DMS 273 treated with DMSO at 0.1 percent for 48 hours (cell line): ENCODE results near the gene TMC1.
"Not testable (repeated sequence)": the region's sequence is repeated elsewhere in the genome, so short reads cannot be mapped to it uniquely, and the experiment has no call there.

Experiments used
- DNase-seq: peaks from one replicate; lab custom pipeline; 2025; lab: John Stamatoyannopoulos, UW

TMC1 gene

DNA sequence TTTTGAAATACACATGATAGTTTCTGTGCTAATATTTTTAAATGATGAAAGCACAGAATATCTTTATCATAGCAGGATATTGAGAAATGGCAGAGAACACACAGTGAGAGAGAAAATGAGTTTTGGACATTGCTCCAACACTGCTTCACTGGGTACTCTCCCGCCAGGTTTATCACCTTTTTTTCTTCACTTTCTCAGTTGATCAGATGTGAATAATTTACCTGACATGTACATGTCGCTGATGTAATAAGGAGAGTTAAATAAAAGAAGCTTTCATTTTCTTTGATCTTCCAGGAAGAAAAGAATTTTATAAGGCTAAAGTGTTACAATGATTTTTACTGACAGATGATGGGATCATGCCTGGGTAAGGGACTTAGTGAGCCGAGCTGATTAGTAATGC lies 297.0 kb downstream of the TMC1 start:
- no peak for DNase-seq

DNA sequence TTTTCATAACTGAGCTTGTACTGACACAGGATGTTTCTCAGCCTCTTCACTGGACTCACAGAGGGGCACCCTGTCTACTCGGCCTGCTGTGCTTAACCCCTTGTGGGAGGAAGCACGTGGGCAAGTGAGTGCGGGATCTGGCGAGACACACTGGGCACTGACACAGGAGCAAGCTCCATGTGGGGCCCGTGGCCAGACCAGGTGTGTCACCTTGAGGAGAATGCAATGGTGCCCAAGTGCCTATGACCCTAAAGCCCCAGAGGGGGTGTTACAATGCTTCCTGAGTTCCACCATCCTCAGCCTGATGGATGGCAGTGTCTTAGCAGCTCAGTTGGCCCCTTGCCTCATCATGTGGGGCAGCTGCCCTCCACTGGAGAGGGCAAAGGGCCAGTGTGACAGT lies 302.6 kb downstream of the TMC1 start:
- no peak for DNase-seq

DNA sequence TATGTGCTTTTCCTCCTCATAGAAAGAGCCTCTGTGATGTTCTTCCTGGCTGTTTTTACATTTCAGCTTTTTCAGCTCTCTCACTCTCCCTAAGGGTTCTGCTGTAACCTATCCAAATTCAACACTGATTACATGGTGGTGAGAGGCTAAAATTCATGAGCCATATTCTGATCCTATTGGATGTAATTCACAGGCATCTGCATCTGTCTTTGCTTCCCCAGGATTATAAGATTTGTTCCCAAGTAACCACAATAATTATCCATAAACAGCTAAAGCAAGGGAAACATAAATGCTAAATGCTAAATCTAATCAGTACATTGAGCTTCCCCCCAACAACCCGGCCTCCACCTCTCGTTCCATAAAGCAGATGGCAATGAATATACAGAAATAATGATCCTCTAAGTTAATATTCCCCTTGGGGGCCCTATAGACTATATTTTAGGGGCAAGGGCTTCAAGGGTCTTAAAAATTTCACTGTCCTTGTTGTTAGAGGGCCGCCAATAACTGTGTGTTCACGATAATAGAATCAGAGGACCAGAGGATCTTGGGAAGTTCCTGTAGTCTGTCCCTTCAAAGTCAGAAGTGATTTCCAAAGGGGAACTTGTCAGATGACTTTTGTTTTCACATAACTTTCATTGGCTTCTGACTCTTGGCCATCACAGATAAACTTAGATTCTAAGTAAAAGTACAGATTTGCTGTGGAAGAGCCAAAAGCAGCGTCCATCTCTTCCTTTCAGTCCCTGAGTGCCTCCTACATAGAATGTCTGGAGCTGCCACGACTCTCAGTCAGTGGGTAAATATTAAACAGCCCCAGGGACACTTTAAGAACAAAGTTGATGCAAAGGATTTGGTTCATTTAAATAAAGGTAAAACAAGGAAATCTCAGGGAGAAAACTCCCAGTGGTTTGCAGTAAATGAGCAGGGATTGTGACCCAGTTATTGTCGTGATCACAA lies 305.9 kb downstream of the TMC1 start:
- no peak for DNase-seq

DNA sequence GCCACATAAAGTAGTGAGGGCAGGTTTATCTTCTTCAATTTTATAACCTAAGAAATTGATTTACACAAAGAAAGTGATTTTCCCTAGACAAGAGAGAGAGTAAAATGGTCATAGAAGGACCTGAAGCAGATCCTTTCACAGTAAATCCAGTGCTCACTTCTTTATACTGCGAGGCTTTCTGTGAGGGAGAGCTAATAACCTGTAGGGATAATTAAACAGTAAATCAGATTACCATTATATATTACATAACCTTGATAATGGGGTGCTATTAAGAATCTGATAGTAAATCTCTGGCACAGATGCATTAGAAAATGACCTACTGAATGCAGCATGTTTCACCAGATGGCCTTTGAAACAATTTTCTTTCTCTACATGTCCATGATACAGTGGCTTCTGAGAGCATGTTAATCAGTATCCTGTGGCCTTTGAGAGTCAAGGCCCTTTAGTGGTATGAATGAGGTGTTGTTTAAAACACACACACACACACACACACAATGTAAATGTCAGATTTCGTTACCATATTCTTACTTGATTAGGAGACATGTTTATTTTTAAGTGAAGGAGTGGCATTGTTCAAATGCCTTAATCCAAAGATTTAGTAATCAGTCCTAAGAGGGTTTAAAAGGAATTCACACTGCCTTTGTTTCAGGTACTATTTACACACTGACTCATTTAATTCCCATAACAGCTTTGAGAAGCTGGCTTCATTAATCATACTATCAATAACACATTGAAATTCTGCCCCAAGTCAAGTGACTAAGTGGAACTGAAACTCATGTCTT lies 306.7 kb downstream of the TMC1 start:
- peak; percentile 2 for DNase-seq

DNA sequence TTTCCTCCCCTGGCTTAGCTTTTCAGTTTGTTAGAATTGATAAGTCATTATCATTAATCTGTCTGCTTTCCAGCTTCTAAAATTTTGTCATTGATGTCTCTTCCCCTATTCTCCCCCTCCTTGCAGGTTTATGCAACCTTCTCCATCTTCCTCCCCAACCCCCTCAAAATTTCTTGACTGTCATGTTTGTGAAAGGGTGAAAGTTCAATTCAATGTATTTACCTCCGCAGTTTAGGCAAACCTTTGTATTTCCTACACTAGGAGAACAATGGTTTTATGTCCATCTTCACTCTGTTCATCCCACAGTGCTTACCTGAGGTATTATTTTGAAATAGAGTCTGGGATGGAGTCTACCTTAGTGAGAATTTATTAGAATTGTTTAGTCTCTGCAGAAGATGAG lies 313.6 kb downstream of the TMC1 start:
- DNase-seq, result no peak

DNA sequence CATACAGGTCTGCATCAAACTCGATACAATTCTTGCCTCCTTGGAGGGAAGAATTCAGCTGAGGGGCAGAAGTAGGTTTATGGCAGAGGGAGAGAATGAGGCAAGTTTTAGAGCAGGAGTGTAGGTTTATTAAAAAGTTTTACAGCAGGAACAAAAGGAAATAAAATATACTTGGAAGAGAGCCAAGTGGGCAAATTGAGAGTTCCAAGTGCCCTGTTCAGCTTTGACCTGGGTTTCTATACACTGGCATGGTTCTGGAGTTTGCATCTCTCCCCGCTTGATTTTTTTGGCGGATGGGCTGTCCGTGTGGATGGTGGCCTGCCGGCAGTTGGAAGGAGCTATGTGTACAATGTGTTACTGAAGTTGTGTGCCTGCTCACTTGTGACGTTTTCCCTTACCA lies 315.4 kb downstream of the TMC1 start:
- DNase-seq, result no peak

DNA sequence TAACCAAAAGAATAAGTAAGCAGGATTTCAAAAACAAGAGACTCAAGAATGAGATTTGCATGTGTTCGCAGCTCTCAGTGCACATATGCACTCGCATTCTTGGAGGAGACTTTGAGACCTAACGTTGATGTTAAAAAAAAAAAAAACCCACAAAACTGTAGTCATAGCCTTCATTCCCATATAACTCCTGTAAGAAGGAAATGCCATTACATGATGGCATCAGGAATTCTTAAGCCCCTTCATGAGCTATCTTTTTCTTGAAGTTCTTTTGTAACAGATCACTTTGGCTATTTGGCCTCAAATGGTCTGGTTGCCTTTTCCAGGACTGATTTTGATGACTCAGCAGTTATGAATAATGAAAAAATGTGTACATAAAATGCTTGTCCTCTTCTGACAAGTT lies 317.7 kb downstream of the TMC1 start:
- DNase-seq, result no peak

DNA sequence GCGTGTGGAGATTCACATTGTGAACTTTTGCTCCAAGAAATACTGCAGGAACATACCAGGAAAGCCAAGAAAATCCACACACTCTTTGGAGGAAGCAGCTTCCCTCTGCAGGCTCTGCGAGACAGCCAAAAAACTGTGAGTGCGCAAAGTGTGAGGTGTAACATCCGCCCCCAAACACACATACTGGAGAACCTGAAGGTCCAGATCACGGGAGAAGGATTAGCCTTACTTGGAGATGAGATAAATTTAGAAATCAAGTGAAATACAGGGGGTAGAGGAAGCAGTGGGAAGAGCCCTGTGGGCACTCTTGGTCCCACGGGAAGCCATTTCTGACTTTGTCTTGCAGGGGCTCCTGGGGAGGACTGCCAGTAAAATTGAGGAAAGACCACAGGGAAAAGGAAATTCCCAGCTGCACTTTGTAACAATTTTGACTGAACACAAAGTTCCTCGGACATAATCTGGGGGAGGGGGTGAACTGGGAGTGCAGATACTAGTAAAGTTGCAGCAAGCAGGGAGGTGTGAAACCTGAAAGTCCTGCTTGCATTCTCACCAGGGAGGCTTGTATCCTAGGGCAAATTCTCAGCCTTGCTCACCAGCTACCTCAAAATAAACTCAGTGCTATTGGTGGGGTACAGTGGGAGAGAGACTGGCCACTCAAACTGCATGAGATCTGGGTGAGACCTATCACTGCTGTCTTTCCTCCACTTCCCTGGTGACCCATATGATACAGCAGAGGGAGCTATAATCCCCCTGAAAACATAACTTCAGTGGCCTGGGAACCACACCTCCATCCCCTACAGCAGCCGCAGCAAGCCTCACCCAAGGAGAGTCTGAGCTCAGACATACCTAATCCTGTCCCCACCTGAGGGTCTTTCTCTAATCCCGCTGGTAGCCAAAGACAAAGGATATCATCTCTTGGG lies 322.4 kb downstream of the TMC1 start:
- no peak for DNase-seq

DNA sequence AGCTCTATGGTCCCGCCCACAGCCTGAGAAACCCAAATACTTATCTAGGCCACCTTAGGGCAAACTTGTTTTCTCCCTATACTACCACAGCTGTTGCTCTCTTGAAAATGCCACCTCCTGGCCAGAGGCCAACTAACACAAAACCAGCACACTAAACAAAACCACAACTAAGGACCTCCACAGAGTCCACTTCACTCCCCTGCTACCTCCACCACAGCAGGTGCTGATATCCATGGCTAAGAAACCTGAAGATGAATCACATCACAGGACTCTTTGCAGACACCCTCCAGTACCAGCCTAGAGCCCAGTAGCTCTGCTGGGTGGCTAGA lies 323.0 kb downstream of the TMC1 start:
- no peak for DNase-seq

DNA sequence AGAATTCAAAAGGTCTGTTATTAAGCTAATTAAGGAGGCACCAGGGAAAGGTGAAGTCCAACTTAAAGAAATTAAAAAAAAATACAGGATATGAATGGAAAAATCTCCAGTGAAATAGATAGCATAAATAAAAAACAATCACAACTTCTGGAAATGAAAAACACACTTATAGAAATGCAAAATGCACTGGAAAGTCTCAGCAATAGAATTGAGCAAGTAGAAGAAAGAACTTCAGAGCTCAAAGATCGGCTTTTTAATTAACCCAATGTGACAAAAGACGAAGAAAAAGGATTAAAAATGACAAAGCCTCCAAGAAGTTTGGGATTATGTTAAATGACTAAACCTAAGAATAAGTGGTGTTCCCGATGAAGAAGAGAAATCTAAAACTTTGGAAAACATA lies 323.6 kb downstream of the TMC1 start:
- DNase-seq, result not testable (repeated sequence)

DNA sequence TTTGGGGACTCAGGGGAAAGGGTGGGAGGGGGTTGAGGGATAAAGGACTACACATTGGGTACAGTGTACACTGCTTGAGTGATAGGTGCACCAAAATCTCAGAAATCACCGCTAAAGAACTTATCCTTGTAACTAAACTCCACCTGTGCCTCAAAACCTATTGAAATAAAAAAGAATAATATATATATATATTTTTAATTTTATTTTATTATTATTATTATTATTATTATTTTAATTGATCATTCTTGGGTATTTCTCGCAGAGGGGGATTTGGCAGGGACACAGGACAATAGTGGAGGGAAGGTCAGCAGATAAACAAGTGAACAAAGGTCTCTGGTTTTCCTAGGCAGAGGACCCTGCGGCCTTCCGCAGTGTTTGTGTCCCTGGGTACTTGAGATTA lies 328.8 kb downstream of the TMC1 start:
- not testable (repeated sequence) for DNase-seq

DNA sequence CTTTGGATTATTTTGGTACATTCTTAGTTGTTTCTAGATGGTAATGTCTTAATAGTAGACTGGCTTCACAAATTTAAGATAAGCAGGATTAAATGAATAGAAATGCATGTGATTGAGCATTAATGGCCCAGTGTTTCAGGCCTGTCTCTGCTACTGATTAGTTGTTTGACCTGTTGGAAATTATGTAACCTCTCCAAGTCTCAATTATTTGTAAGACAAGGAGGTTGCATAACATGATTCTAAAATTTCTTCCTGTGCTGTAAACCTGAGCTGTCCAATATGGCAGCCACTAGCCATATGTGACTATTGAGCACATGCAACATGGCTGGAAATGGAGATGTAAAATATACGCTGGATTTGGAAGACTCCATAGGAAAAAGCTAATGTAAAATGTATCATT lies 333.9 kb downstream of the TMC1 start:
- DNase-seq, result no peak

DNA sequence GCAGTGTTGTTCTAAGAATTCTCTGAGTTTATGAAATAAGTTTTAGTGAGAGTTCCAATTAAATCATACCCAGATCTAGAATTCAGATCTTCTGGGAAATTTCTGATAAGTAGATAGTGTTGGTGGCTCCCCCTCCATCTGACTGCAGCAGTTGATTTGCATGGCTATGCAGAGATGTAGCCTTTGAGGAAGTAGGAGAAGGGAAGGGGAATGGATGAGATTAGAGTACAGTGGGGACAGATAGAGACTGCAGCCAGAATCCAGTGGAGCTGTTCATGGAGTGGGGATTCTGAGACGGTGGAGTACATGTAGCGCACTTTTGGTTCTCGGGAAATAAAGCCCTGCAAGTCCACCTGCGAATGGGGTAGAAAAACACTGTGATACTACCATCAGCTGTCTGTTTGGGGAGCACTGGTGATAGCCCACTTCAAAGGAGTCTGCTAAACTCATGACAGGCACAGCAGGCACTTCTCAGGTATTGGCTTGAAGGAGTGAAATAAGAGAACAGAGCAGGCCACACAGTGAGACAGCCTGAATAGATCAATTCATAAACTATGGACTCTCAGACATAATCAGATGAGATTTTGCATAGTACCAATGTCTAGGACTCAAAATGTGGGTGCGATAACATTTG lies 334.6 kb downstream of the TMC1 start:
- no peak for DNase-seq

DNA sequence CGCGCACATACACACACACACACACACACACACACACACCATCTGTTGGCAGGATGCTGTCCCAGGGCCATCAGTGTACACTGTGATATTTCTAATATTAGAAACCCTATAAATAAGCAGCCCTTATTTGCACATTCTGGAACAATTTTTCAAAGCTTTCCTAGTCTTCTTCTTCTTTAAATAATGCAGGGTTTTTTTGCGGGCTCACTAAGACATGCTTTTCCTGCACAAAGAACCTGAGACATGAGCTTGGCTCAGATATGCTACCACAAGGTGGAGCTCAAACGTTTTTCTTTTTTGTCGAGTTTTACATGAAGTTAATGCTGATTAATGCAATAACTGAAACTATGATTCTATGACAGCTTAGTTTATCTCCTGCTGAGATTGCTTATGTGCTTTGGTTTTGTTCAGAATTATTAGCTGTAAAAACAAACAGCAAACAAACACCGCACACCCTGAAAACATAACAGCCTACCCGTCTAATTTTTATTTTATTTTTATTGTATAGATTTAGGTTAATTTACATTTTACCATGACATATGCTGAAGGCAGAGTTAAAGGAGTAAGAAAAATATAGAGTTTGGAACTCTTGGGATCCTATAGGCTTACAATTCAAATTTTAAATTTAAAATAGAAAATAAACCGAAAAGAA lies 335.7 kb downstream of the TMC1 start:
- peak; percentile 20 for DNase-seq

DNA sequence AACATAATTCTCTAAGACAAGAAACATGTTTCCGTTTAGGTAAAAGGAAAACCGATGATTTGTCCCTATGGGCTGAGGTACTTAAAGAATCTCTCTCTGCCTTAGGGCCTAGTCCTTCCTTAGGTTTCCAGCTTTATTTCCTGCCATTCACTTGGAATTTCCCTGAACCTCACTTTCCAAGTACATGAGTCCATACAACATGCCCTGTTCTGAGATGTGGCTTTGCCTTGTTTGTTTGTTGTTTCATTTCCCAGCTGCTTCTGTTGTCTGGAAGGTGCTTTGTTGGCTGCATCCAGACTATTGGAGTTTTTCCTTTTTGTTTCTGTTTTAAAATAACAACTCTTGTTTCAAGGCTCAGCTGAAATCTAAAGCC lies 336.2 kb downstream of the TMC1 start:
- DNase-seq, result no peak

DNA sequence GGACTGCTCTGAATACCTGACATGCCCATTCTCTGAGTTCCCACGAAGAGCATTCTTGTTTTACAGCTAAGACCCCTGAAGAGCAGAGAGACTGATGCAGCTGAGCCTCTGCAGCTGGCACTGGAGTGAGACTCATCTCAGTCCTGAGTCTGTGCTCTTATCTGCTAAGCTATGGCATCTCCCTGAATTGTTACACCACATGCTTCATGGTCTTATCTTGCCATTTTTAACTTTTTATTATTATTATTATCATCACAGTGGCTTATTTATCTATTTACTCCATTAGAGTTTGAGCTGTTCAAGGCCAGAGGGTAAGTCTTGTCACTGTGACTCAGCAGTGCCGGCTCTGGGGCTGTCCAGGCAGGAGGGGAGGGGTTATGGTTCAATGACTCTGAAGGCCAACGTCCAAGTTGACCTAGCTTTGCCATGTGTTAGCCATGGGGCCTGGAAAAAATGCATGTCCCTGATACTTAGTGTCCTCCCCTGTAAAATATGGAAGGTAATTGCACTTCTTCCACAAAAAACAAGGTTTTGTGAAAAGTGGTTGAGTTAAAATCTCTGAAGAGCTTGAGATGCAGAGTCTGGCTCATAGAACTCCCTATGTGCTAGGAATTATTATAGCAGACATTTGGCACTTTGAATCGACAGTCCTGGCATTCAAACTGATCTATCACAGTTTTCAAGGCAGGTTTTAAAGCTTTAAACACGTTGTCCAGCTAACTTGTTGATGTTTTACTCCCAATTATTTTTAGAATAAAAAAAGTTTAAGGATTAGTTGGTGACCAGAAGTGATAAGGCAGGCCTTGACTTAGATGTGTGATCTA lies 336.9 kb downstream of the TMC1 start:
- DNase-seq, result no peak

DNA sequence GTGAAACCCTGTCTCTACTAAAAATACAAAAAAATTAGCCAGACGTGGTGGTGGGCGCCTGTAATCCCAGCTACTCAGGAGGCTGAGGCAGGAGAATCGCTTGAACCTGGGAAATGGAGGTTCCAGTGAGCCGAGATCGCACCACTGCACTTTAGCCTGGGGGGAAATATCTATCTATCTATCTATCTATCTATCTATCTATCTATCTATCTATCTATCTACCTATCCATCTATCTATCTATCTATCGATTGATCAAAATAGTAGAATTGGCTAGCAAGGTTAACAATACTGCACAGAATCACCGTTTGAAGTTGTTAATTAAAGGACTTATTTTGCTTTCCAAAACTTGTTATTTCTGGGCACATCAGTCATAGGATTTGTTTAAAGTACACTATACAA lies 341.4 kb downstream of the TMC1 start:
- not testable (repeated sequence) for DNase-seq

DNA sequence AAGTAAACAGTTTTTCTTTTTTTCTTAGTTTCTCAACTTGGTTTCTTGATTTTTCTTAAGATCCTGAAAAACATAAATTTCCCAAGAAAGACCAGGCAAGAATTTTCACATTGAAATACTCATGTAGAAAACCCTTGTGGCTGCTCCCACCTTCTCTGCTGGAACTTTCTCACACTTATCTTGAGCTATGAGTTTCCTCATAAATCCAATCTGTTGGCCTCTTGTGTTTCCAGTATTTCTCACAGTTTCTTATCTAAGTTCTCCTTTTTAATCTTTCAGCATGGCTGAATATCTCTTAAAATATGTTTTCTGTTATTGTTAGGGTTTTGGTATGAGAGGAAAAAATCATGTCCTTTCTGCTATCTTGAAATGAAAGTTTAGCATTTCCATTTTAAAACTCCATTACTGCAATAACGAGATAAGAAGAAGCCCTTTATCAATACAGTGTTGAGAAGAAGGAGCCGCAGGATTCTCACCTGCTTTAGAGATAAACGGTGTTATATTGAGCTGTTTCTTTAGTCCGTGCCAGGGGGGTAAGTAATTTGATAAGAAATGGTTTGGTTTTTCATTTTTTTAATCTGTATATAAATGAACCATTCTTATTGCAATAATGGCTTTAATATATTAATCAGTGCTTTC lies 342.2 kb downstream of the TMC1 start:
- DNase-seq, result no peak

DNA sequence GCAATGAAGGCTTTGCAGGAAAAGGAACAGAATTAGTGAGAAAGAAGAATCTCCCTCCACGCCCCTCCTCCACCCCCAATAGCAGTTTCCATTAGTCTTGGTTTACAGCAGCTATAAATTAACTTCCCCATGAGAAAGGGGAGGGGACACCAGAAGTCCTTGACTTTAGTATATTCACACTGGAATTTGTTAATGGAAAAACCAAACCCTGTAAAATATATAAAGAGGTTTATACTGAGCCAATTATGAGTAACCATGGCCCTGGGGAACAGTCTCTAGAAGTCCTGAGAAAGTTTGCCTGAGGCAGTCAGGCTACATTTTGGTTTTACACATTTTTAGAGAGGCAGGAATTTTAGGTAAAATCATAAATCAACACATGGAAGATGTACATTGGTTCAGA lies 342.9 kb downstream of the TMC1 start:
- no peak for DNase-seq

DNA sequence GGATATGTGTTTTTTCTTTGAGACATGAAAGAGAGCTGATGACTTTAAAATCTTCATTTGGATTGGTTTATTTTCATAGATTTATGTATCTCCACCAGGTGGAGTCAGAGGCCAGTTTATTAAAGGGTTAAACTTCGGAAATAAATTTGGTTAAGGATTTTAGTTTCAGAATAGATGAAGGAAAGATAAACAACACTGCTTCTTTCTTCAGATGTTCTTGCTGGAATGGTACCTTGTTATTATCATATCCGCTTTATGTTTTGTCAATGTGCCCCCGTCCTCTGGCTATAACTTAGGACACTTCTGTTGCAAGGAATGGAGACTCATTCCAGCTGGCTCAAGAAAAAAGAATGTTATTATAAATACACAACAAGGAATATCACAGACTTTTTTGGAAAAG lies 350.3 kb downstream of the TMC1 start:
- no peak for DNase-seq
